Memory B cell (primary cell): ENCODE data around the gene GTF3A.

Experiments used
- ATAC-seq: fragments of 150-1000 bp; cut with Tn5 transposase; 2 replicates; pipeline ENCODE4 v1.10.0; 2021; ENCODE audit warnings: low read depth, mild to moderate bottlenecking, moderate library complexity
- DNase-seq, 2 donors: peaks; one replicate each; pipeline ENCODE4 v3.0.0; 2022; ENCODE audit warnings: low spot score in 2 of 2
- H3K27ac Mint-ChIP-seq: one replicate; pipeline ENCODE4 v1.8.0; 2022; ENCODE audit warnings: mild to moderate bottlenecking, moderate library complexity, mixed read lengths
- H3K27me3 Mint-ChIP-seq: one replicate; pipeline ENCODE4 v1.8.0; 2022; ENCODE audit warnings: mixed read lengths
- H3K36me3 Mint-ChIP-seq: one replicate; pipeline ENCODE4 v1.8.0; 2022; ENCODE audit warnings: mild to moderate bottlenecking, mixed read lengths
- H3K4me1 Mint-ChIP-seq: one replicate; pipeline ENCODE4 v1.8.0; 2022; ENCODE audit warnings: mixed read lengths
- H3K4me3 Mint-ChIP-seq: one replicate; pipeline ENCODE4 v1.8.0; 2022; ENCODE audit warnings: mild to moderate bottlenecking, moderate library complexity, mixed read lengths
- H3K9me3 Mint-ChIP-seq: one replicate; pipeline ENCODE4 v1.8.0; 2022; ENCODE audit warnings: mixed read lengths

GTF3A gene

DNA sequence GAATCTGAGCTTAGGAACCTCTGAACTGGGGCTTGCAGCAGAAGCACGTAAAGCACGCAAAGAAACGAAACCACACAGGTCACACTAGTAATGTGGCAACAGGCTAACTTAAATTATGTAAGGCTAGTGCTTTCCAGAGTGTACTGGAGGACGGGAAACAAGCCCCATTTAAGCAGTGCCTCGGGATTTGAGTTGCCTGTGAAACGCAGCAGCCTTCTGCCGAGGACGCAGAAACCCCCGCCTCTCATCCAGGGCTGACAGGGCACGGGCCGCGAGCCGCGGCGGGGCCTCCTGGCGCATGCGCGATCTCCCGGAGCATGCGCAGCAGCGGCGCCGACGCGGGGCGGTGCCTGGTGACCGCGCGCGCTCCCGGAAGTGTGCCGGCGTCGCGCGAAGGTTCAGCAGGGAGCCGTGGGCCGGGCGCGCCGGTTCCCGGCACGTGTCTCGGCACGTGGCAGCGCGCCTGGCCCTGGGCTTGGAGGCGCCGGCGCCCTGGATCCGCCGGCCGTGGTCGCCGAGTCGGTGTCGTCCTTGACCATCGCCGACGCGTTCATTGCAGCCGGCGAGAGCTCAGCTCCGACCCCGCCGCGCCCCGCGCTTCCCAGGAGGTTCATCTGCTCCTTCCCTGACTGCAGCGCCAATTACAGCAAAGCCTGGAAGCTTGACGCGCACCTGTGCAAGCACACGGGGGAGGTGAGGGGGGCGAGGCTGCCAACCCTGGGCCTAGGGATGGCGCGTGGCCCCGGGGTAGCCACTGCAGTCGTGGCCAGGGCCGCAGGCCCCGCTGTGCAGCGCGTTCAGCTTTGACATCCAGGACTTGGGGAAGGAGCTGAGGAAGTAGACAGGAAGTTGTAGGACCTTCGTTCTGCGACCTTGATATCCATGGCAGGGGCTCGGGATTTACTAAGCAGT is at the start of gene GTF3A:
GTF3A (plus strand) TSS at position 374 of the 912 bp plus-strand sequence.
- peak; percentile 70 for ATAC-seq
- Mint-ChIP-seq H3K4me3 (peak within 1 kb of the TSS; percentile 87), H3K36me3 (peaks cover 10% of the 10 kb centered on the region), H3K27me3 (no peaks in the 10 kb centered on the region), H3K27ac (peak within 1 kb of the TSS; percentile 88), H3K9me3 (no peaks in the 10 kb centered on the region), H3K4me1 (peaks cover 25% of the 10 kb centered on the region)
- peak; percentile 90 to 92 for DNase-seq

DNA sequence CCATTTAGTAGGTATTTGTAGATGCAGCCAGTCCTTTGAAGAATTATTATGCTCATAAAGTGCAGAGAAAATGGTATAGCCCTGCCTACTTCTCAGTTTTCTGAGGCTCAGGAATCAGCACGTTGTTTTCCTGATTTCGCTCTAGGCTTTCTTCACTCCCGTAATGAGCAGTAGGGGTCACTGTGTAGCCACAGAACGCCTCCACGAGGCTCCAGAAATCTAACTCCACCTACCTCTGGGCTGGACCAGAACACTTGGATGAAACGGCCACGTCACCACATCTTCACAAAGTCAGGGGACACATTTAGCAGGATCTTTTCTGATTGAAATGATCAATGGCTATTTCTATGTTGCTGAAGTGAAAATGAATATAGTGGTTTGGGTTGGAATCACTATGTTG is 49.8 kb upstream of the GTF3A start:
- Mint-ChIP-seq H3K27ac (no peak overlapping the region), H3K4me3 (no peak overlapping the region), H3K36me3 (no peaks in the 10 kb centered on the region), H3K9me3 (peaks cover 4% of the 10 kb centered on the region), H3K27me3 (peaks cover 12% of the 10 kb centered on the region), H3K4me1 (peaks cover 7% of the 10 kb centered on the region)
- peak; percentile 48 to 62 for DNase-seq
- ATAC-seq = peak; percentile 89

DNA sequence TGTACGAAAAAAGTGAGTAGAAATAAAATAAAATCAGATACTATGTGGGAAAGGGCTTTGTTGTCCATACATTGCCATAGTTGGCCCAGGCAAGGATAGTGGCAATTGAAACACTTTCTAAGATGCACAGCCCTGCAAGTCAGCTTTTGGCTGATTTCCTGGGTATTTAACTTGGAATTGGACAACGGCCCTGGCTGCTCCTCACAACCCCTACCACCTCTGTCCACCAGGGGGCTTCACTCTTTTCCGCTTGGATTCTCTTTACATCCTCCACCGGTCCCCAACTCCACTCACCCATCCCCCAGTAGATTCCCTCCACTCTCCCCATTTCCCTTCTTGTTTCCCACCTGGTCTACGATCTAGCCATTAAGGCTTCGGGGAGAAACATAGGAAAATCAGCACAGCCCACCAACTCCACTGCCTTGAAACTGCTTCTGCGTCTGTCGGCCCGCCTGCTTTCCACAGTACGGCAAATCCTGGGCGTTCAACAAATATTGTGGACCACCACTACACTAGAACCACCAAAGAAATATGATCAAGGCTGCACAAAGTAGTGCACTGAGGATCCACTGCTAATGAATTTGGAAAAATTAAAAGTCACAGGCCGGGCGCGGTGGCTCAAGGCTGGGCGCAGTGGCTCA is 48.6 kb upstream of the GTF3A start:
- Mint-ChIP-seq H3K9me3 (peaks cover 1% of the 10 kb centered on the region), H3K27me3 (peaks cover 11% of the 10 kb centered on the region), H3K36me3 (no peaks in the 10 kb centered on the region), H3K4me3 (no peak overlapping the region), H3K27ac (no peak overlapping the region), H3K4me1 (peaks cover 7% of the 10 kb centered on the region)
- ATAC-seq (peak; percentile 41), DNase-seq (peak; percentile 54 to 56)

DNA sequence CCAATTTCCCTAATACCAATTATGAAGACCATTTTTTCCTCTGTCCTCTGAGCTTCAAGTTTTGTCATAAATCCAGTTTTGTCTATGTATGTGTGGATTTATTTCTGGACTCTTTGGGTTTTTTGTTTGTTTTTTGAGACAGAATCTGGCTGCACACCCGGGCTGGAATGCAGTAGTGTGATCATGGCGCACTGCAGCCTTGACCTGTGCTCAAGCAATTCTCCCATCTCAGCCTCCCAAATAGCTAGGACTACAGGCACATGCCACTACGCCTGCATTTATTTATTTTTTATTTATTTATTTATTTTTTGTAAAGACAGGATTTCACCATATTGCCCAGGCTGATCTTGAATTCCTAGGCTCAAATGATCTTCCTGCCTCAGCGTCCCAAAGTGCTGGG is 45.3 kb upstream of the GTF3A start:
- Mint-ChIP-seq H3K9me3 (no peaks in the 10 kb centered on the region), H3K36me3 (no peaks in the 10 kb centered on the region), H3K27me3 (peaks cover 16% of the 10 kb centered on the region), H3K4me3 (no peak overlapping the region), H3K27ac (no peak overlapping the region), H3K4me1 (peaks cover 10% of the 10 kb centered on the region)
- no peak for DNase-seq
- no peak for ATAC-seq

DNA sequence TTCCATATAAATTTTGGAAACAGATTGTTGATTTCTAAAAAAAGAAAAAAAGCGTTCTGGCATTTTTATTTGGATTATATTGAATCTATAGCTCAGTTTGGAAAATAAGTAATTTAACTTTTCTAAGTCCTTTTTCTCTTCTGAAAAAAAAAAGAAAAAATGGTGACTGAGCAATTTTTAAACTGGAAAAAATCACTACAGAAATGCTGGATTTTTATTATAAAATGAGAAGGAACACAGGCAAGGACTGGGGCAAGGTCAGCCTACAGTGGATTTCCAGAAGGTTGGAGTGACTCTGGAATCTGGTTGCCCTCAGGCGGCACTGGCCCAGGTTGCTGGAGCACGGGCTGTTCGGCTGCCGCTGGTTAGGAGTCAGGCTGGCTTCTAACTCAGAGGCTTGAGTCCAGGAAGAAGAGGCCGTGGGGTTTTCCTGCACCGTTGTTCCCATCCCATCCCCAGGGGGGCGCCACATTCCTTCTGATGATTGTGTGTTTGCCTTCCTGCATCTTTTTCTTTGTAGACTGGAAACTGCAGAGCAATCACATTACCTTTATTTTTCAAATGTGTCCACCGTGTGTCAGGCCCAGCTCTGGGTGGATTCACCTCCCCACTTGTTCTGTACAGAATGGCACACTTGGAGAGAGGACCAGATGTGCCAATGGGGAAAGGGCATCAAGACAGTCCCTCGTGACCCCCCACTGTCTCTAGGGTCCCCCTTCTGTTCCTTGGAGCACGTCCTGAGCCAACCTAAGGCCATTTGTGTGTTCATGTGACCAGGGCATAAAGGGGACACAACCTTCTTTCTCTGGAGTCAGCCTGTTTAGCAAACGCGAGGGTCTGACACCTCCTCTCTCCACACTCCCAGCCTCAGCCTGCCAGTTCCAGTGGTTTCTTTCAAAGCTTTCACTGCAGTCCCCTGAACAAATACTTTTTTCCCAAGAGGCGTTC is 44.5 kb upstream of the GTF3A start:
- Mint-ChIP-seq H3K36me3 (no peaks in the 10 kb centered on the region), H3K9me3 (no peaks in the 10 kb centered on the region), H3K4me3 (no peak overlapping the region), H3K27ac (no peak overlapping the region), H3K27me3 (peaks cover 13% of the 10 kb centered on the region), H3K4me1 (peaks cover 7% of the 10 kb centered on the region)
- peak; percentile 34 for ATAC-seq
- peak; percentile 31 to 39 for DNase-seq

DNA sequence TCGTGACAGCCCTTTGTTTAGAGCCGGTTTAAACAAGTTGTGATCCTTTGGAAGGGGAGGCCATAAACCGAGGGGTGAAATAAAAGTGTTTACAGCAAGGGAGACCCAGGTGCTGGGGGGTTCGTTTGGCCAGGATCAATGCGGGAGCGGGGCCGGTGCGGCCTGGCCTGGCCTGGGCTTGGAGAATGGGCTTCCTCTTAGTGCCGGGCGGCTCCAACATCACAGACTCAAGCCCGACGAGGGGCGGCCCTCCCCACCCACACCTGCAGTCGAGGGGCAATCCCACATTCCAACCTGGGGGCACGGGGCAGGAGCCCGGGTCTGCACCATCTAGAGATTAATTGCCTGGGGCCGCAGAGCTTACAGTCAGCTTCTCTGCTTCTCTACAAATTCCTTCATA is 42.8 kb upstream of the GTF3A start:
- ATAC-seq = no peak
- H3K36me3 Mint-ChIP-seq = no peaks in the 10 kb centered on the region
- DNase-seq = no peak
- H3K4me3 Mint-ChIP-seq = no peak overlapping the region
- H3K9me3 Mint-ChIP-seq = no peaks in the 10 kb centered on the region
- no peak overlapping the region for H3K27ac Mint-ChIP-seq
- H3K4me1 Mint-ChIP-seq = peaks cover 4% of the 10 kb centered on the region
- H3K27me3 Mint-ChIP-seq = peaks cover 9% of the 10 kb centered on the region

DNA sequence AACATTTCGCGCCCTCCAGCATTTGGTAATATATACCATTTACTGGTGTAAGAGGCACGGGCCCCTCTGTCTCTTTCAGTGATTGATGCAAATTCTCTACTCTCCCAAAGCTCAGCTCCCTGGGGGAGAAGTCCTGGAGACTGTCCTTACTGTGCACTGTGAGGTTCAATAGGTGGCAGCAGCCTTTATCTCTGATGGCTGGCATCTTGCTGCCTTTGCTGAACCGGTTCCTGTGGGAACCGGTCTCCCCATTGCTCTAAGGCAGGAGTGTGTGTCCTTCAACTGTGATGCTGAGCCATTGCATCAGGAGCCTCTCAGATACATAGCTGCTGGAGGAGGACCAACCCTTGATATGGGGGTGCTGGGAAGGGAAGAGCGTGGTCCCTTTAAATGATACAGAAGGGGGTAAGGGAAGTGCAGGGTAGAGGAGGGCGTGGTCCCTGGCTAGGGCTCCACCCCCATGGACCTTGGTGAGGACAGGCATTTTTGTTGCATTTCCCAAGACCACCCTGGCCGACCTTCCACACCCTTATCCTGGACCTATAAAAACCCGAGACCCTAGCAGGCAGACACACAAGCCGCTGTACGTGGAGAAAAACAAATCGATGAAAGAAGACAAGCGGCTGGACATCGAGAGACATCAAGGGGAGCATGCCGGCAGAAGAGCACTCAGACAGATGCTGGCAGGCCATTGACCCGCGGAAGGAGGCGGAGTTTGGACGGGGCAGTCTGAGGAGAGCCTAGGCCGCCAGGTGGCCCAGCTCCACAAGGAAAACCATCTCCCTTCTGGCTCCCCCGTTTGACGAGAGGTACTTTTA is 41.1 kb upstream of the GTF3A start:
- no peak for DNase-seq
- H3K4me1 Mint-ChIP-seq = peaks cover 6% of the 10 kb centered on the region
- peaks cover 9% of the 10 kb centered on the region for H3K27me3 Mint-ChIP-seq
- no peak overlapping the region for H3K27ac Mint-ChIP-seq
- no peak for ATAC-seq
- no peaks in the 10 kb centered on the region for H3K36me3 Mint-ChIP-seq
- no peaks in the 10 kb centered on the region for H3K9me3 Mint-ChIP-seq
- no peak overlapping the region for H3K4me3 Mint-ChIP-seq

DNA sequence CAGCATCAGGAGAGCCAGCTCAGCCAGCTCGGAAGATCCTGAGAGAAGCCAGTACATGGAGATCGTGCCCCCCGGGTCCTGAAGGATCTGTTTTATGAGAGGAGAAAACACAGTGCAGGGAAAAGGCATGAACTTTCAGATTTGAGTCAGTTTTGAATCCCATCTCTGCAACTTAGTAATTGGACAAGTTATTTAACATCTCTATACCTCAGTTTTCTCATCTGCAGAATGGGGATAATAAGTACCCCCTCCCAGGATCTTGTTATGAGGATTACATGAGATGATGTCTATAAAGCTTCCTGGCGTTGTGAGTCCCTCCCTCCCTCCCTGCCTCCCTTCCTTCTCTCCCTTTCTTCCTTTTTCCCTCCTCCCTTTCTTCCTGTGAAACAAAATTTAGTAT is 40.1 kb upstream of the GTF3A start:
- ATAC-seq (no peak), DNase-seq (no peak)
- Mint-ChIP-seq H3K9me3 (no peaks in the 10 kb centered on the region), H3K4me3 (no peak overlapping the region), H3K27ac (no peak overlapping the region), H3K27me3 (peaks cover 9% of the 10 kb centered on the region), H3K4me1 (peaks cover 6% of the 10 kb centered on the region), H3K36me3 (no peaks in the 10 kb centered on the region)

DNA sequence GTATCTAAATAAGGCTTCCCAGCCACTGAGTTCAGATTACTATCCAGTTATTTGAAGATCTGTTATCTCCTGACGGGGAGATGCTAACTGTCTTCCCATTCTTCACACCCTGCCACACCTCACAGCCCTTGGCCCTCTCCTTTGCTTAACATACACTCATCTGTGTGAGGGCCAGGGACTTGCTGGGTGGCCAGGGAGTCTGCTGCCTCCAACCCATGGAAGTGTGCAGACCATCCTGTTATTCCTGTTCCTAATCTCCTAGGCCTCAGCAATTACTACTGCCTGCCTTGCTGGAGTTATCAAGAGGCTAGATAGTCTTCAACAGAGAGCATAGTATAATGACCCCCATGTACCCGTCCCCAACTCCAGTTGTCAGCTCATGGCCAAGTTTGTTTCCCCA is 36.2 kb upstream of the GTF3A start:
- peaks cover 6% of the 10 kb centered on the region for H3K27me3 Mint-ChIP-seq
- no peak for ATAC-seq
- no peaks in the 10 kb centered on the region for H3K36me3 Mint-ChIP-seq
- H3K4me3 Mint-ChIP-seq = no peak overlapping the region
- no peak for DNase-seq
- peaks cover 5% of the 10 kb centered on the region for H3K4me1 Mint-ChIP-seq
- H3K9me3 Mint-ChIP-seq = no peaks in the 10 kb centered on the region
- H3K27ac Mint-ChIP-seq = no peak overlapping the region

DNA sequence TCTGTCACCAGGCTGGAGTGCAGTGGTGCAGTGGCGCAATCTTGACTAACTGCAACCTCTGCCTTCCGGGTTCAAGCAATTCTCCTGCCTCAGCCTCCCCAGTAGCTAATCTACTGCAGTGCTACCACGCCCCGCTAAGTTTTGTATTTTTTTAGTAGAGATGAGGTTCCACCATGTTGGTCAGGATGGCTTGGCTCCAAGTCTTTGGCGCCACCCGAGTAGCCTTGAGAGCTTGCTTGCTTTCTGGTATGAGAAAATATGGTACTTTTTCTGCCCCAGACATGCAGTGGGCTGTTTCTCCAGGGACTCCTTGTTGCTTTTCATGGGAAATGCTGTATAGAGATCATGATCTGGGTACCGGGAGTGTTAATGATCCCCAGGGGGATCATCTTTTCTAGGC is 34.5 kb upstream of the GTF3A start:
- no peak overlapping the region for H3K27ac Mint-ChIP-seq
- H3K4me3 Mint-ChIP-seq = no peak overlapping the region
- H3K9me3 Mint-ChIP-seq = no peaks in the 10 kb centered on the region
- no peak for DNase-seq
- H3K36me3 Mint-ChIP-seq = no peaks in the 10 kb centered on the region
- peaks cover 3% of the 10 kb centered on the region for H3K4me1 Mint-ChIP-seq
- peaks cover 3% of the 10 kb centered on the region for H3K27me3 Mint-ChIP-seq
- no peak for ATAC-seq

DNA sequence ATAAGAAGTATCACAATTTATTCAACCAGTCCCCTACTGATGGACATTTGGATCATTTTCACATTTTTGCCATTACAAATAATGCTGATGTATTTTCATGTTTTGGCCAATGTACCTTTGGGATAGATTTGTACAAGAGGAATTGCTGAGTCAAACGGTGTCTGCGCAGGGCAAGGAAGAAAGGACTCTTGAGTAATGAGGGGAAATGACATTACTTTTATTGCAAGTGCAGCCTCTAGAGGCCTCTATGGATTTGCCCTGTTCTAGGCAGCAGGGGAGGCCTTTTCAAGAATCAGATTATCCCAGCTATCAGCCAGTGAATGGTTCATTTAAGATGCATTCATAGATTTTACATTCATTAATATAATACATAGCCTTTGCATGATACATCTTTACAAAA is 32.9 kb upstream of the GTF3A start:
- ATAC-seq = no peak
- H3K36me3 Mint-ChIP-seq = no peaks in the 10 kb centered on the region
- H3K4me3 Mint-ChIP-seq = no peak overlapping the region
- DNase-seq = no peak
- H3K9me3 Mint-ChIP-seq = no peaks in the 10 kb centered on the region
- peaks cover 5% of the 10 kb centered on the region for H3K27me3 Mint-ChIP-seq
- no peak overlapping the region for H3K27ac Mint-ChIP-seq
- peaks cover 3% of the 10 kb centered on the region for H3K4me1 Mint-ChIP-seq

DNA sequence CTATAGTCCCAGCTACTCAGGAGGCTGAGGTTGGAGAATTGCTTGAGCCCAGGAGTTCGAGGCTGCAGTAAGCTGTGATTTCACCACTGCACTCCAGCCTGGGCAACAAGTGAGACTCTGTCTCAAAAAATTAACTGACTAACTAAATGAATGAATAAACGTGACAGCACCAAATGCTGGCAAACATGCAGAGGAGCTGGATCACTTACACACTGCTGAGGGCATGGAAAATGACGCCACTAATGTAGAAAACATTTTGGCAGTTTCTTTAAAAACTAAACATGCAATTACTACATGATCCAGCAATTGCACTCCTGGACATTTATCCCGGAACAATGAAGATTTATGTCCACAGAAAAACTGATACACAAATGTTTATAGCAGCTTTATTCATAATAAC is 31.3 kb upstream of the GTF3A start:
- Mint-ChIP-seq H3K27me3 (peaks cover 6% of the 10 kb centered on the region), H3K9me3 (no peaks in the 10 kb centered on the region), H3K27ac (no peak overlapping the region), H3K36me3 (no peaks in the 10 kb centered on the region), H3K4me3 (no peak overlapping the region), H3K4me1 (no peaks in the 10 kb centered on the region)
- DNase-seq (no peak), ATAC-seq (no peak)

DNA sequence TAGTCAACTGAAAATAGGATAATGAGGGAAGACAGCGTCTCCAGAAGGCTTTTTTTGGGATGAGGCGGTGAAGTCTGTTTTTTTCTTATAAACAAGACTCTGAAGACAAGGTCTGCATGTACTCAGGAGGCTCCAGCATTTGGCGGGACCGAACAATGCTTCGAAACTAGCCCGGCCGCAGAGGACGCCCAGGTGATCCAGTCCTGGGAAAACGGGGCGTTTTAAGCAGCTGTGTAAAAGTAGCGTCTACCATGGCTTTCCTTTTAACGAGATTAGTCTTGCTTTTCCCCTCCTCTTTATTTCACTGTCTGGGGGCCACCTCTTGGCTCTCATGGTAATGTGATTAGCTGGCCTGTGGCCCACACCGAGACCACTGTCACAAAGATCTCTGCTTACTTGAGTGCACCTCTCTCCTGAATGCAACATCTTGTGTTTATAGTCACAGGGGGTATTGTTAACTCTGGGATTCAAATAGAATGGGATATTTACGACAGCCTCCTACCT is 29.4 kb upstream of the GTF3A start:
- Mint-ChIP-seq H3K27me3 (peaks cover 6% of the 10 kb centered on the region), H3K9me3 (no peaks in the 10 kb centered on the region), H3K27ac (no peak overlapping the region), H3K4me1 (no peaks in the 10 kb centered on the region), H3K36me3 (no peaks in the 10 kb centered on the region), H3K4me3 (no peak overlapping the region)
- ATAC-seq (no peak), DNase-seq (no peak)
